ENCODE data around the gene GAS2L1. TPM values are rescaled to one million over a fixed set of nuclear protein-coding genes. Genes with fewer than 3 reads are reported as not detected.
"Not testable (repeated sequence)": the region's sequence is repeated elsewhere in the genome, so short reads cannot be mapped to it uniquely, and the experiment has no call there.

The GAS2L1 gene
- total and polyA plus RNA-seq, 4 donors, result 3.8 to 40.1 (median 16.3) TPM

- ATAC-seq (ENCODE audit: insufficient read depth, low FRiP score) (no peak), DNase-seq (peak in 2 of 3 donors; percentile 18 to 46)
- Histone ChIP-seq H3K36me3 (ENCODE audit: control insufficient read depth in 4 of 4, insufficient read depth in 4 of 4, low read length in 4 of 4) (peaks cover 14 to 72% (median 29%) of the 10 kb centered on the region in 4 donors), H3K27me3 (ENCODE audit: control insufficient read depth in 3 of 3, insufficient read depth in 3 of 3, low read length in 2 of 3) (no peaks in the 10 kb centered on the region), H3K4me3 (no peak overlapping the region), H3K27ac (ENCODE audit: low read depth in 1 of 2, low read length in 1 of 2) (peak overlapping the region in 1 of 2 donors; percentile 16), H3K4me1 (ENCODE audit: control insufficient read depth in 5 of 5, insufficient read depth in 5 of 5, low read length in 5 of 5) (peaks cover 0 to 6% (median 0%) of the 10 kb centered on the region in 5 donors), H3K9ac (ENCODE audit: insufficient read depth in 1 of 2, low read length in 2 of 2) (no peak overlapping the region), H3K9me3 (ENCODE audit: control insufficient read depth in 4 of 4, insufficient read depth in 3 of 4, low read length in 3 of 4) (no peaks in the 10 kb centered on the region)
- no peak for TF ChIP-seq CTCF (IDR thresholded peaks at IDR 0.05; ENCODE audit: control extremely low read depth, extremely low read depth)
- 72 to 76% methylated on average over 10 of the region's 10 CpGs for WGBS, 2 donors
Measured at GRCh38 chr22:29342577-29343312, 36.3 kb downstream of the GAS2L1 start.

GRCh38 chr22:29343313-29343805 lies 36.9 kb downstream of the GAS2L1 start:
- Histone ChIP-seq H3K27ac (ENCODE audit: low read depth in 1 of 2, low read length in 1 of 2) (peak overlapping the region in 1 of 2 donors; percentile 51), H3K4me3 (no peak overlapping the region), H3K9me3 (ENCODE audit: control insufficient read depth in 4 of 4, insufficient read depth in 3 of 4, low read length in 3 of 4) (no peaks in the 10 kb centered on the region), H3K36me3 (ENCODE audit: control insufficient read depth in 4 of 4, insufficient read depth in 4 of 4, low read length in 4 of 4) (peaks cover 20 to 68% (median 27%) of the 10 kb centered on the region in 4 donors), H3K27me3 (ENCODE audit: control insufficient read depth in 3 of 3, insufficient read depth in 3 of 3, low read length in 2 of 3) (no peaks in the 10 kb centered on the region), H3K4me1 (ENCODE audit: control insufficient read depth in 5 of 5, insufficient read depth in 5 of 5, low read length in 5 of 5) (peaks cover 0 to 6% (median 0%) of the 10 kb centered on the region in 5 donors), H3K9ac (ENCODE audit: insufficient read depth in 1 of 2, low read length in 2 of 2) (no peak overlapping the region)
- ATAC-seq (ENCODE audit: insufficient read depth, low FRiP score), result no peak
- 58 to 59% methylated on average over 7 of the region's 7 CpGs for WGBS, 2 donors
- no peak for TF ChIP-seq CTCF (IDR thresholded peaks at IDR 0.05; ENCODE audit: control extremely low read depth, extremely low read depth)
- DNase-seq, result peak in 2 of 3 donors; percentile 7 to 59

GRCh38 chr22:29344137-29344536 lies 37.7 kb downstream of the GAS2L1 start:
- H3K4me1 ChIP-seq (ENCODE audit: control insufficient read depth in 5 of 5, insufficient read depth in 5 of 5, low read length in 5 of 5), result peaks cover 0 to 6% (median 0%) of the 10 kb centered on the region in 5 donors
- no peak overlapping the region for H3K9ac ChIP-seq (ENCODE audit: insufficient read depth in 1 of 2, low read length in 2 of 2)
- no peak overlapping the region for H3K27ac ChIP-seq (ENCODE audit: low read depth in 1 of 2, low read length in 1 of 2)
- TF ChIP-seq CTCF (IDR thresholded peaks at IDR 0.05; ENCODE audit: control extremely low read depth, extremely low read depth), result no peak
- peak; percentile 44 for ATAC-seq (ENCODE audit: insufficient read depth, low FRiP score)
- DNase-seq, result peak; percentile 29 to 70 (median 46)
- H3K27me3 ChIP-seq (ENCODE audit: control insufficient read depth in 3 of 3, insufficient read depth in 3 of 3, low read length in 2 of 3), result no peaks in the 10 kb centered on the region
- H3K36me3 ChIP-seq (ENCODE audit: control insufficient read depth in 4 of 4, insufficient read depth in 4 of 4, low read length in 4 of 4), result peaks cover 22 to 64% (median 28%) of the 10 kb centered on the region in 4 donors
- 52 to 53% methylated on average over 5 of the region's 5 CpGs for WGBS, 2 donors
- H3K4me3 ChIP-seq, result no peak overlapping the region
- no peaks in the 10 kb centered on the region for H3K9me3 ChIP-seq (ENCODE audit: control insufficient read depth in 4 of 4, insufficient read depth in 3 of 4, low read length in 3 of 4)

DNA sequence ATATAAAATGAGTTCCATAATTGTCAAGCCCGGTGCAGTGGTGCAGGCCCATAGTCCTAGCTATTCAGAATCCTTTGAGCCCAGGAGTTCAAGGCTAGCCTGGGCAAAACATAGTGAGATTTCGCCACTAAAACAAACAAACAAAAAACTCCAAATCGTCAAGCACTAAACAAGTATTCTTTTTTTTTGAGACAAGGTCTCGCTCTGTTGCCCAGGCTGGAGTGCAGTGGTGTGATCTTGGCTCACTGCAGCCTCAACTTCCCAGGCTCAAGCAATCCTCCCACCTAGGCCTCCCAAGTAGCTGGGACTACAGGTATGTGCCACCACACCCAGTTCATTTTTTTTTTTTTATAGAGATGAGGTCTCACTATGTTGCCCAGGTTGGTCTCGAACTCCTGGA lies 38.4 kb downstream of the GAS2L1 start:
- H3K4me3 ChIP-seq, result not testable (repeated sequence)
- WGBS, 2 donors, result 91 to 92% methylated on average over 5 of the region's 5 CpGs

More for the DNA sequence above, 38.4 kb downstream of the GAS2L1 start:
- not testable (repeated sequence) for DNase-seq; H3K9ac ChIP-seq (ENCODE audit: insufficient read depth in 1 of 2, low read length in 2 of 2); H3K27me3 ChIP-seq (ENCODE audit: control insufficient read depth in 3 of 3, insufficient read depth in 3 of 3, low read length in 2 of 3); H3K4me1 ChIP-seq (ENCODE audit: control insufficient read depth in 5 of 5, insufficient read depth in 5 of 5, low read length in 5 of 5); H3K9me3 ChIP-seq (ENCODE audit: control insufficient read depth in 4 of 4, insufficient read depth in 3 of 4, low read length in 3 of 4); H3K27ac ChIP-seq (ENCODE audit: low read depth in 1 of 2, low read length in 1 of 2); ATAC-seq (ENCODE audit: insufficient read depth, low FRiP score)
- peaks cover 21 to 62% (median 27%) of the 10 kb centered on the region in 4 donors for H3K36me3 ChIP-seq (ENCODE audit: control insufficient read depth in 4 of 4, insufficient read depth in 4 of 4, low read length in 4 of 4)
